Heart left ventricle (tissue), 13 donors: ENCODE measurements around the gene CCL26.

ENCODE experiments used
- POLR2A ChIP-seq, 2 donors: fragments of 450-650 bp; IDR thresholded peaks; one replicate each; pipeline ENCODE4 v1.6.1; 2017; ENCODE audit warnings: antibody characterized with exemption in 2 of 2, mild to moderate bottlenecking in 2 of 2, moderate library complexity in 2 of 2
- TF ChIP-seq, protein P1 (sequence below), 12 donors: fragments of 200-600 bp; sonication (generic) in 4 of 12; IDR thresholded peaks; one replicate each; pipeline versions ENCODE4 v1.5.0 to v1.8.0; 2018 to 2022; ENCODE audit warnings: antibody characterized with exemption in 12 of 12, mild to moderate bottlenecking in 5 of 12
- donor health status: ischemic (EF 13 %, LVEDD 7.1; RV severe dilation, severe dysfunction).
- donor health status: DM: no; HTN: yes; CAD: no.
- donor health status: DM: no; HTN: no; CAD: no.
- donor health status: ischemic (EF 25% LVEDD 6.9; RV normal size, moderate dysfunction).
- donor health status: ischemic (EF 25% LVEDD 5.7; RV mildly dilated, moderate dysfunction).
- donor health status: ischemic (EF 35%, LVEDD 5.7; RV mildly dilated, moderate dysfunction).
- donor health status: nonischemic (EF 11% LVEDD 7.7; RV severe dilation, severe dysfunction).
- donor health status: DM: yes; HTN: yes; CAD: no.
- donor health status: PGD.
- donor health status: ischemic (EF 29% LVEDD 5.4; RV normal size, mild dysfunction).
- donor health status: nonischemic (EF 23%, LVEDD 6.1; RV moderate dilation, normal function).

DNA sequence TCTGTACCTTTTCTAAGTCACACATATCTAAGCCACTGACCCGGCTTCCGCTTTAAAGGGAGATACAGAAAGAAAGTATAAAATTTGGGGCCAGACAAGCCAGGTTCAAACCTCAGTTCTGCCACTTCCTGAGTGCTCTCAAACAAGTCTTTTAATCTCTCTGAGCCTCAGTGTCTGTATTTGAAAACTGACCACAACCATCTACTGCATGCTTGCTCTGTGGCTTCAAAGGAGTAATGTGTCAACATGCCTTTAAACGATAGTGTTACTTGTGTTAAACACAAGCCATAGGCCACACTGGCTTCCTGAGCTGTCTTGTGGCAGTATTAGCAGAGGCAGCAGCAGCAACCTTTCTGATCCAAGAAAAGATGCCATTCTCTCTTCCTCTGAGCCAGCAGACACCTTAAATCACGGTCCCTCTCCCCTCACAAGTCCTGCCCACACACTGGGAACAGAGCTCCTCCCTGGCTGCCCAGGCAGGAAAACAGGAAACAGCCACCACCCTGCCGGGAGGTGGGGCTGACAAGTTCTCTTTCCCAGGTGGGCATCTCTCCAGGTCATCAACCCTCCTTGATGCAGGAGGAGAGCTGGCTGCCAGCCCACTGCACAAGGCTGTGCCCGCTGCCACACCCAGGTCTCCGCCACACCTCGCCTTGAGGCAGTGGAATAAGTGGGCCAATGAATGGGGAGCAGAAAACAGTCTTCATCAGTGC lies 44.0 kb downstream of the CCL26 start:
- TF ChIP-seq, protein P1, sequence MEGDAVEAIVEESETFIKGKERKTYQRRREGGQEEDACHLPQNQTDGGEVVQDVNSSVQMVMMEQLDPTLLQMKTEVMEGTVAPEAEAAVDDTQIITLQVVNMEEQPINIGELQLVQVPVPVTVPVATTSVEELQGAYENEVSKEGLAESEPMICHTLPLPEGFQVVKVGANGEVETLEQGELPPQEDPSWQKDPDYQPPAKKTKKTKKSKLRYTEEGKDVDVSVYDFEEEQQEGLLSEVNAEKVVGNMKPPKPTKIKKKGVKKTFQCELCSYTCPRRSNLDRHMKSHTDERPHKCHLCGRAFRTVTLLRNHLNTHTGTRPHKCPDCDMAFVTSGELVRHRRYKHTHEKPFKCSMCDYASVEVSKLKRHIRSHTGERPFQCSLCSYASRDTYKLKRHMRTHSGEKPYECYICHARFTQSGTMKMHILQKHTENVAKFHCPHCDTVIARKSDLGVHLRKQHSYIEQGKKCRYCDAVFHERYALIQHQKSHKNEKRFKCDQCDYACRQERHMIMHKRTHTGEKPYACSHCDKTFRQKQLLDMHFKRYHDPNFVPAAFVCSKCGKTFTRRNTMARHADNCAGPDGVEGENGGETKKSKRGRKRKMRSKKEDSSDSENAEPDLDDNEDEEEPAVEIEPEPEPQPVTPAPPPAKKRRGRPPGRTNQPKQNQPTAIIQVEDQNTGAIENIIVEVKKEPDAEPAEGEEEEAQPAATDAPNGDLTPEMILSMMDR (IDR thresholded peaks at IDR 0.05): no peak
- TF ChIP-seq POLR2A (IDR thresholded peaks at IDR 0.05): peak in 1 of 2 donors; percentile 25
